ENCODE results near the gene MYRF. TPM values are rescaled to one million over a fixed set of nuclear protein-coding genes. Genes with fewer than 3 reads are reported as not detected.

Gene MYRF
- total and polyA plus RNA-seq, 9 of the 15 experiments (the other 6 are each of a cell fraction or from before 2014, with no cell fraction given), result 2.3 to 25.8 (median 7.1) TPM

DNA sequence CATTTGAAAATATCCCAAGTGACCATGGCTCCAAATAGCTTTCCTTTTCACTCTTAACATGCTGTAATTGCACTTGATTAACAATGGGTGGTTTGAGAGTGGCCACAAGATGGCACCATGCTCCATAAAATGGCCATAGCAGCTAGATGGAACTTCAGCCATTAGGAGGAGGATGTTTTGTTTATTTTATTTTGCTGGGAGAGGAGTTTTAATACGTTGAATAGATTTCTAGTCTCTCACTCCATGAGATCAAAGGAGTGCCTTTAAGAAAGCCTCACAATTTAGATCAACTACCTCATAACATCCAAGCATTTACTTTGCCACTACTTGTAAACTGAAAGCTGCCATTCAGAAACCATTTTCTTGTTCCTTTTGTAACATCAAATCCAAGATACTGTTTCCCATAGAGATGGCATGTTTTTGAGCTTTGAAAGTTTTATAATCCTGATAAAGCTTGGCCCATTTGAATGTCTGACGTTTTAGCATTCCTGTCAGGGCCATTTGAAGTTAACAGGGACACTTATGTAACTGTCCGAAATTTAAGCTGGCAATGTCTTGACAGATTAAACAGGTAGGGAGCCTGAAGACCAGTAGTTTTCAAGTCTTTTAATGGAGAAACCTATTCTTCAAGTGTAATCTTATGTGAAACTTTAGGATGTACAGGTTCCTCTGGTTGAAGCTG is 45.0 kb downstream of the MYRF start (continued):
- TF ChIP-seq, protein P1, sequence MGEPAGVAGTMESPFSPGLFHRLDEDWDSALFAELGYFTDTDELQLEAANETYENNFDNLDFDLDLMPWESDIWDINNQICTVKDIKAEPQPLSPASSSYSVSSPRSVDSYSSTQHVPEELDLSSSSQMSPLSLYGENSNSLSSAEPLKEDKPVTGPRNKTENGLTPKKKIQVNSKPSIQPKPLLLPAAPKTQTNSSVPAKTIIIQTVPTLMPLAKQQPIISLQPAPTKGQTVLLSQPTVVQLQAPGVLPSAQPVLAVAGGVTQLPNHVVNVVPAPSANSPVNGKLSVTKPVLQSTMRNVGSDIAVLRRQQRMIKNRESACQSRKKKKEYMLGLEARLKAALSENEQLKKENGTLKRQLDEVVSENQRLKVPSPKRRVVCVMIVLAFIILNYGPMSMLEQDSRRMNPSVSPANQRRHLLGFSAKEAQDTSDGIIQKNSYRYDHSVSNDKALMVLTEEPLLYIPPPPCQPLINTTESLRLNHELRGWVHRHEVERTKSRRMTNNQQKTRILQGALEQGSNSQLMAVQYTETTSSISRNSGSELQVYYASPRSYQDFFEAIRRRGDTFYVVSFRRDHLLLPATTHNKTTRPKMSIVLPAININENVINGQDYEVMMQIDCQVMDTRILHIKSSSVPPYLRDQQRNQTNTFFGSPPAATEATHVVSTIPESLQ (CRISPR knock-in tag; IDR thresholded peaks at IDR 0.05), result no peak
- TF ChIP-seq ZNF224 (CRISPR knock-in tag; IDR thresholded peaks at IDR 0.05) (no peak), NR2F6 (CRISPR knock-in tag; IDR thresholded peaks at IDR 0.05) (0 out of 2 replicates have a peak, but pooled peaks have one; percentile 6), ZNF76 (CRISPR knock-in tag; IDR thresholded peaks at IDR 0.05; ENCODE audit: borderline replicate concordance) (no peak), ZNF23 (CRISPR knock-in tag; IDR thresholded peaks at IDR 0.05) (0 out of 2 replicates have a peak, but pooled peaks have one; percentile 0), ZNF121 (CRISPR knock-in tag; conservative IDR thresholded peaks at IDR 0.05) (peak; percentile 92), PHB (CRISPR knock-in tag; IDR thresholded peaks at IDR 0.05) (no peak), POLR2AphosphoS2 (IDR thresholded peaks at IDR 0.05; ENCODE audit: low read length) (peak; percentile 96), ZFPM2 (CRISPR knock-in tag; IDR thresholded peaks at IDR 0.05) (no peak), JUN (IDR thresholded peaks at IDR 0.05; ENCODE audit: borderline replicate concordance, low read depth, low read length) (no peak), JUN (CRISPR knock-in tag; IDR thresholded peaks at IDR 0.05; ENCODE audit: borderline replicate concordance) (no peak), CBFA2T3 (IDR thresholded peaks at IDR 0.05) (no peak)
- TF ChIP-seq, protein P2, sequence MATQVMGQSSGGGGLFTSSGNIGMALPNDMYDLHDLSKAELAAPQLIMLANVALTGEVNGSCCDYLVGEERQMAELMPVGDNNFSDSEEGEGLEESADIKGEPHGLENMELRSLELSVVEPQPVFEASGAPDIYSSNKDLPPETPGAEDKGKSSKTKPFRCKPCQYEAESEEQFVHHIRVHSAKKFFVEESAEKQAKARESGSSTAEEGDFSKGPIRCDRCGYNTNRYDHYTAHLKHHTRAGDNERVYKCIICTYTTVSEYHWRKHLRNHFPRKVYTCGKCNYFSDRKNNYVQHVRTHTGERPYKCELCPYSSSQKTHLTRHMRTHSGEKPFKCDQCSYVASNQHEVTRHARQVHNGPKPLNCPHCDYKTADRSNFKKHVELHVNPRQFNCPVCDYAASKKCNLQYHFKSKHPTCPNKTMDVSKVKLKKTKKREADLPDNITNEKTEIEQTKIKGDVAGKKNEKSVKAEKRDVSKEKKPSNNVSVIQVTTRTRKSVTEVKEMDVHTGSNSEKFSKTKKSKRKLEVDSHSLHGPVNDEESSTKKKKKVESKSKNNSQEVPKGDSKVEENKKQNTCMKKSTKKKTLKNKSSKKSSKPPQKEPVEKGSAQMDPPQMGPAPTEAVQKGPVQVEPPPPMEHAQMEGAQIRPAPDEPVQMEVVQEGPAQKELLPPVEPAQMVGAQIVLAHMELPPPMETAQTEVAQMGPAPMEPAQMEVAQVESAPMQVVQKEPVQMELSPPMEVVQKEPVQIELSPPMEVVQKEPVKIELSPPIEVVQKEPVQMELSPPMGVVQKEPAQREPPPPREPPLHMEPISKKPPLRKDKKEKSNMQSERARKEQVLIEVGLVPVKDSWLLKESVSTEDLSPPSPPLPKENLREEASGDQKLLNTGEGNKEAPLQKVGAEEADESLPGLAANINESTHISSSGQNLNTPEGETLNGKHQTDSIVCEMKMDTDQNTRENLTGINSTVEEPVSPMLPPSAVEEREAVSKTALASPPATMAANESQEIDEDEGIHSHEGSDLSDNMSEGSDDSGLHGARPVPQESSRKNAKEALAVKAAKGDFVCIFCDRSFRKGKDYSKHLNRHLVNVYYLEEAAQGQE (IDR thresholded peaks at IDR 0.05; ENCODE audit: borderline replicate concordance), result peak; percentile 80
- TF ChIP-seq, protein P2 (CRISPR knock-in tag; IDR thresholded peaks at IDR 0.05; ENCODE audit: low read depth), result no peak
- TF ChIP-seq, protein P3, sequence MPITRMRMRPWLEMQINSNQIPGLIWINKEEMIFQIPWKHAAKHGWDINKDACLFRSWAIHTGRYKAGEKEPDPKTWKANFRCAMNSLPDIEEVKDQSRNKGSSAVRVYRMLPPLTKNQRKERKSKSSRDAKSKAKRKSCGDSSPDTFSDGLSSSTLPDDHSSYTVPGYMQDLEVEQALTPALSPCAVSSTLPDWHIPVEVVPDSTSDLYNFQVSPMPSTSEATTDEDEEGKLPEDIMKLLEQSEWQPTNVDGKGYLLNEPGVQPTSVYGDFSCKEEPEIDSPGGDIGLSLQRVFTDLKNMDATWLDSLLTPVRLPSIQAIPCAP (CRISPR knock-in tag; IDR thresholded peaks at IDR 0.05; ENCODE audit: borderline replicate concordance), result no peak
- TF ChIP-seq, protein P4, sequence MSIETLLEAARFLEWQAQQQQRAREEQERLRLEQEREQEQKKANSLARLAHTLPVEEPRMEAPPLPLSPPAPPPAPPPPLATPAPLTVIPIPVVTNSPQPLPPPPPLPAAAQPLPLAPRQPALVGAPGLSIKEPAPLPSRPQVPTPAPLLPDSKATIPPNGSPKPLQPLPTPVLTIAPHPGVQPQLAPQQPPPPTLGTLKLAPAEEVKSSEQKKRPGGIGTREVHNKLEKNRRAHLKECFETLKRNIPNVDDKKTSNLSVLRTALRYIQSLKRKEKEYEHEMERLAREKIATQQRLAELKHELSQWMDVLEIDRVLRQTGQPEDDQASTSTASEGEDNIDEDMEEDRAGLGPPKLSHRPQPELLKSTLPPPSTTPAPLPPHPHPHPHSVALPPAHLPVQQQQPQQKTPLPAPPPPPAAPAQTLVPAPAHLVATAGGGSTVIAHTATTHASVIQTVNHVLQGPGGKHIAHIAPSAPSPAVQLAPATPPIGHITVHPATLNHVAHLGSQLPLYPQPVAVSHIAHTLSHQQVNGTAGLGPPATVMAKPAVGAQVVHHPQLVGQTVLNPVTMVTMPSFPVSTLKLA (conservative IDR thresholded peaks at IDR 0.05), result peak in 1 of 2 experiments; percentile 38; a peak in 2 of 4 replicates

All from K562 (cell line).